Transverse colon (tissue), 4 donors: ENCODE results near the gene PLXNA3.

Source experiments
- CTCF ChIP-seq, 5 experiments: fragments of 200-600 bp in 3 of 5; fragments of 450-650 bp in 2 of 5; sonication (generic) in 3 of 5; IDR thresholded peaks; 1 replicate in 2 of 5; 2 replicates in 3 of 5; pipeline ENCODE4 v1.5.1; 2016 to 2017; ENCODE audit warnings: antibody characterized with exemption in 5 of 5, inconsistent platforms in 3 of 5, mild to moderate bottlenecking in 2 of 5, moderate library complexity in 1 of 5
- POLR2AphosphoS5 ChIP-seq, 3 donors: sonication (generic); formaldehyde crosslinking; IDR thresholded peaks; one replicate each; pipeline ENCODE4 v1.6.1; 2016; ENCODE audit warnings: antibody characterized with exemption in 3 of 3

- no peak for TF ChIP-seq CTCF (IDR thresholded peaks at IDR 0.05)
- TF ChIP-seq POLR2AphosphoS5 (IDR thresholded peaks at IDR 0.05) = no peak
These were observed 26.7 kb upstream of the PLXNA3 start for GRCh38 chrX:154431341-154431740.
